Uterus (tissue), 4 donors: Measurements from ENCODE around the gene GTF2A2. TPM values are rescaled to one million over a fixed set of nuclear protein-coding genes. Genes with fewer than 3 reads are reported as not detected.
"Not testable (repeated sequence)": the region's sequence is repeated elsewhere in the genome, so short reads cannot be mapped to it uniquely, and the experiment has no call there.

ENCODE experiments used
- DNase-seq, 2 donors: peaks; one replicate each; pipeline ENCODE4 v3.0.0-alpha.2; 2019 to 2020
- H3K27ac ChIP-seq, 2 donors: fragments of 200-600 bp; sonication (generic); 1 replicate in 1 of 2; 2 replicates in 1 of 2; pipeline ENCODE4 v1.5.1; 2016 to 2018
- H3K27me3 ChIP-seq, 2 donors: fragments of 200-600 bp; sonication (generic); one replicate each; pipeline ENCODE4 v1.5.1; 2018 to 2019; ENCODE audit warnings: control low read depth in 1 of 2
- H3K36me3 ChIP-seq, 2 donors: fragments of 200-600 bp; sonication (generic); one replicate each; pipeline ENCODE4 v1.5.1; 2019; ENCODE audit warnings: control low read depth in 1 of 2
- H3K4me1 ChIP-seq, 2 donors: fragments of 200-600 bp; sonication (generic); one replicate each; pipeline ENCODE4 v1.5.1; 2018 to 2019; ENCODE audit warnings: control low read depth in 1 of 2
- H3K4me3 ChIP-seq, 2 donors: fragments of 200-600 bp; sonication (generic); 1 replicate in 1 of 2; 2 replicates in 1 of 2; pipeline ENCODE4 v1.5.1; 2018 to 2019; ENCODE audit warnings: mild to moderate bottlenecking in 1 of 2
- H3K9me3 ChIP-seq, 2 donors: fragments of 200-600 bp; sonication (generic); one replicate each; pipeline ENCODE4 v1.5.1; 2019; ENCODE audit warnings: control low read depth in 1 of 2
- CTCF ChIP-seq, 4 experiments: fragments of 200-600 bp in 2 of 4; fragments of 450-650 bp in 2 of 4; sonication (generic) in 2 of 4; IDR thresholded peaks; one replicate each; pipeline ENCODE4 v1.5.1; 2016 to 2019; ENCODE audit warnings: antibody characterized with exemption in 4 of 4, mild to moderate bottlenecking in 2 of 4, moderate library complexity in 1 of 4
- POLR2A ChIP-seq, 2 donors: fragments of 450-650 bp; IDR thresholded peaks; one replicate each; pipeline ENCODE4 v1.6.1; 2016; ENCODE audit warnings: antibody characterized with exemption in 2 of 2, mild to moderate bottlenecking in 1 of 2, moderate library complexity in 1 of 2
- intact Hi-C: fragments of 100-400 bp; cut with DNase I; formaldehyde crosslinking; loops from one replicate; pipeline ENCODE4 v1.15.1; 2023; ENCODE audit warnings: low total_unique reads
- total RNA-seq, 4 donors: library from RNA; depleted of rRNA in 3 of 4; stranded (reverse); fragments of >200 nt in 3 of 4; gene quantifications; one replicate each; pipeline versions ENCODE4 v1.1.0 to v1.2.4, GENCODE V29; 2014 to 2023
- donor health status: DM: yes; HTN: yes; CAD: no.

The GTF2A2 gene
- total RNA-seq, 4 donors from 2014 or later = 15.9 to 78.9 (median 49.5) TPM

GRCh38 chr15:59649603-59650002 is 7.7 kb downstream of the GTF2A2 start:
- Histone ChIP-seq H3K27me3 (no peaks in the 10 kb centered on the region), H3K4me1 (no peaks in the 10 kb centered on the region), H3K4me3 (no peak overlapping the region), H3K9me3 (no peaks in the 10 kb centered on the region), H3K27ac (no peak overlapping the region), H3K36me3 (no peaks in the 10 kb centered on the region)
- intact Hi-C loops = no loop called here
- TF ChIP-seq POLR2A (IDR thresholded peaks at IDR 0.05) (no peak), CTCF (IDR thresholded peaks at IDR 0.05) (no peak)
- no peak for DNase-seq

- no peaks in the 10 kb centered on the region for H3K36me3 ChIP-seq
- H3K9me3 ChIP-seq = no peaks in the 10 kb centered on the region
- H3K27me3 ChIP-seq = no peaks in the 10 kb centered on the region
- no peak overlapping the region for H3K27ac ChIP-seq
- no peak for TF ChIP-seq CTCF (IDR thresholded peaks at IDR 0.05)
- TF ChIP-seq POLR2A (IDR thresholded peaks at IDR 0.05) = no peak
- H3K4me3 ChIP-seq = no peak overlapping the region
- no peak for DNase-seq
- H3K4me1 ChIP-seq = no peaks in the 10 kb centered on the region
- intact Hi-C loops = no loop called here
Observed at GRCh38 chr15:59647085-59647484, 10.2 kb downstream of the GTF2A2 start.

- intact Hi-C loops = no loop called here
- no peaks in the 10 kb centered on the region for H3K4me1 ChIP-seq
- H3K27me3 ChIP-seq = no peaks in the 10 kb centered on the region
- no peak overlapping the region for H3K4me3 ChIP-seq
- H3K36me3 ChIP-seq = no peaks in the 10 kb centered on the region
- no peaks in the 10 kb centered on the region for H3K9me3 ChIP-seq
- TF ChIP-seq POLR2A (IDR thresholded peaks at IDR 0.05) (no peak), CTCF (IDR thresholded peaks at IDR 0.05) (no peak)
- DNase-seq = no peak
- no peak overlapping the region for H3K27ac ChIP-seq
Observed at GRCh38 chr15:59646277-59646676, 11.0 kb downstream of the GTF2A2 start.

GRCh38 chr15:59645812-59646211 is 11.5 kb downstream of the GTF2A2 start:
- H3K4me1 ChIP-seq, H3K27ac ChIP-seq, H3K9me3 ChIP-seq, intact Hi-C loops, H3K36me3 ChIP-seq, H3K4me3 ChIP-seq, DNase-seq, H3K27me3 ChIP-seq: not testable (repeated sequence)

GRCh38 chr15:59644756-59645155 is 12.6 kb downstream of the GTF2A2 start:
- H3K4me3 ChIP-seq = no peak overlapping the region
- TF ChIP-seq CTCF (IDR thresholded peaks at IDR 0.05) (no peak), POLR2A (IDR thresholded peaks at IDR 0.05) (no peak)
- no peaks in the 10 kb centered on the region for H3K4me1 ChIP-seq
- no peaks in the 10 kb centered on the region for H3K9me3 ChIP-seq
- DNase-seq = no peak
- no peaks in the 10 kb centered on the region for H3K27me3 ChIP-seq
- no peaks in the 10 kb centered on the region for H3K36me3 ChIP-seq
- no peak overlapping the region for H3K27ac ChIP-seq
- intact Hi-C loops = no loop called here

- intact Hi-C loops = no loop called here
- Histone ChIP-seq H3K27ac (no peak overlapping the region), H3K36me3 (no peaks in the 10 kb centered on the region), H3K9me3 (no peaks in the 10 kb centered on the region), H3K4me1 (no peaks in the 10 kb centered on the region), H3K27me3 (no peaks in the 10 kb centered on the region), H3K4me3 (no peak overlapping the region)
- no peak for TF ChIP-seq POLR2A (IDR thresholded peaks at IDR 0.05)
- DNase-seq = no peak
Observed at GRCh38 chr15:59642351-59642750, 15.0 kb downstream of the GTF2A2 start.

GRCh38 chr15:59637507-59637906 is 19.8 kb downstream of the GTF2A2 start:
- H3K36me3 ChIP-seq, H3K4me3 ChIP-seq, H3K4me1 ChIP-seq: not testable (repeated sequence)

More at GRCh38 chr15:59637507-59637906, 19.8 kb downstream of the GTF2A2 start:
- intact Hi-C loops, DNase-seq, H3K27ac ChIP-seq, H3K9me3 ChIP-seq, H3K27me3 ChIP-seq: not testable (repeated sequence)
